NCI-H1048 (cell line): ENCODE measurements around the gene BACE1-AS.
"Not testable (repeated sequence)": the region's sequence is repeated elsewhere in the genome, so short reads cannot be mapped to it uniquely, and the experiment has no call there.

Experiments
- DNase-seq: peaks from one replicate; lab custom pipeline; 2025; lab: John Stamatoyannopoulos, UW

The BACE1-AS gene

DNA sequence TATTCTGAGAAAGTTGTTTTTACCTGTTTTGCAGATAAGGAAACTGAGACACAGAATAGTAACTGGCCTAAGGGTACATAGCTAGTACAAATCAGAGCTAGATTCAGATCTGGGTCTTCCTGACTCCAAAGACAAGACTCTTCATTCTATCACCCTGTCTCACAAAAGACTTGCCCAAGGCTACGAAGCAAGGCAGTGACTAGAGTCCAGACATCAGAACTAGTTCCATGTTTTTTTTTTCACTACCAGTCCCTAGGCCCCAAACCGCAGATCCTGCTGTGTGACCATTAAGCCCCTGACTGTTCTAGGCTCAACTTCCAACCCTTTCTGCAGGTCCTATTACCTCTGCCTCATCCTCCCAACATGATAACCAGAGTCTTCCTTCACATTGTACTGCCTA lies 1.5 kb downstream of the BACE1-AS start:
- DNase-seq = no peak

DNA sequence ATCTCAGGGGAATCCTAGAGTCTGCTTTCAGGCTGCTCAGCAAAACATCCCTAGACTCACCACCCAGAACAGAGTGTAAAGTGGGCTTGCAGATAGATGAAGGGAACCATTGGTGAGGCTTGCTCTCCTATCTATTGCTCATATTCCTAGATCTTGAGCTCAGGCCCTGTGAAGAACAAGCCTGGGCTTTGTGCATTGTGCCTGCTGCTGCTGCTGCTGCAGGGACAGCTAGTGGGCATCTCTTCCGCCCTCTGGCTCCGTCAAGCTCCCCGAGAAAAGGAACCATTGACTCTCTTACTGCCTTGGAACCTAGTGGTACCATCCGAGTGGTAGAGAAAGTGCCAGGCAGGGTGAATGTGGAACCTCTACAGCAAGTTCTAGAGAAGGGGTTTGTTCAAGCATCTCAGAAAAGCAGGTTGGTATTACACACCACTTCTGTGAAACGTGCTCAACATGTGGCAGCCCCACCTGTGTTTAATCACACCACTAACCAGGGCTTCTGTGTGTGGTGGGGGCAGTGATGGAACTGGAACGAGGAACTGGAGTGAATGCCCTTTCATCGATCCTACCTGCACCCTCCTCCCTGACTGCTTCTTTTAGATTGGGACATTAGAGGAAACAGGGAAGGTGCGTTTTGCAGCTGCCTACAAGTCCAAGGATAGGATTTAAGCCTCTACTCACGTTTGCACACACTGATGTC lies 4.4 kb downstream of the BACE1-AS start:
- no peak for DNase-seq

DNA sequence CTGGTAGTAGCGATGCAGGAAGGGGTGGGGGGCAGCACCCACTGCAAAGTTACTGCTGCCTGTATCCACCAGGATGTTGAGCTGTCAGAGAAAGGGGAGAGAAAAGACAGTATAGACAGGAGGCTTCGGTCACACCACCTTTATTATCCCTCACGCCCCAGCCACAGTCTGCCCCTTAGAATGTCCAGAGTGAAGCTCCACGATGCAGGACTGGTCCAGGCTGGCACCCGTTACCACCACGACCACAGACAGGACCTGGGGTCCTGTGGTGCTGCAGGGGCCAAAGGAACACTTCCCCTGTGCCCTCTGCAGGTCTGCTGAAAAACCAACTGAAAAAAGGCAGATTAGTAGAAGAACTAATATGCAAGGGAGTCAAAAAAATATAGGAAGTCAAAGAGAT lies 5.7 kb downstream of the BACE1-AS start:
- DNase-seq = no peak

DNA sequence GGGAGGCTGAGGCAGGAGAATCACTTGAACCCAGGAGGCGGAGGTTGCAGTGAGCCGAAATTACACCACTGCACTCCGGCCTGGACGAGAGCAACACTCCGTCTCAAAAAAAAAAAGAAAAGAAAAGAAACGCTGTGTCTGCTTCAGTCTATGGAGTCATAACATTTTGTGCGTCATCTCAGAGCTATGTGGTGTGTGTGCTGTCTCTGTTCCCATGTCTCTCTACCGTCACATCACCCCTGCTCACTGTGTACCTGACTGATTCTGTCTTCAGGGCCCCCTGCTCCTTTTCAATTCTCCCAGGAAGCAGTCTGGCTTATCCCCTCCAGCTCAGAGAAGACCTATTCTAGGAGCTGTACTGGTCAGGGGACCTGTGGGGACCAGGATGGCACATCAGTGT lies 7.0 kb downstream of the BACE1-AS start:
- no peak for DNase-seq

DNA sequence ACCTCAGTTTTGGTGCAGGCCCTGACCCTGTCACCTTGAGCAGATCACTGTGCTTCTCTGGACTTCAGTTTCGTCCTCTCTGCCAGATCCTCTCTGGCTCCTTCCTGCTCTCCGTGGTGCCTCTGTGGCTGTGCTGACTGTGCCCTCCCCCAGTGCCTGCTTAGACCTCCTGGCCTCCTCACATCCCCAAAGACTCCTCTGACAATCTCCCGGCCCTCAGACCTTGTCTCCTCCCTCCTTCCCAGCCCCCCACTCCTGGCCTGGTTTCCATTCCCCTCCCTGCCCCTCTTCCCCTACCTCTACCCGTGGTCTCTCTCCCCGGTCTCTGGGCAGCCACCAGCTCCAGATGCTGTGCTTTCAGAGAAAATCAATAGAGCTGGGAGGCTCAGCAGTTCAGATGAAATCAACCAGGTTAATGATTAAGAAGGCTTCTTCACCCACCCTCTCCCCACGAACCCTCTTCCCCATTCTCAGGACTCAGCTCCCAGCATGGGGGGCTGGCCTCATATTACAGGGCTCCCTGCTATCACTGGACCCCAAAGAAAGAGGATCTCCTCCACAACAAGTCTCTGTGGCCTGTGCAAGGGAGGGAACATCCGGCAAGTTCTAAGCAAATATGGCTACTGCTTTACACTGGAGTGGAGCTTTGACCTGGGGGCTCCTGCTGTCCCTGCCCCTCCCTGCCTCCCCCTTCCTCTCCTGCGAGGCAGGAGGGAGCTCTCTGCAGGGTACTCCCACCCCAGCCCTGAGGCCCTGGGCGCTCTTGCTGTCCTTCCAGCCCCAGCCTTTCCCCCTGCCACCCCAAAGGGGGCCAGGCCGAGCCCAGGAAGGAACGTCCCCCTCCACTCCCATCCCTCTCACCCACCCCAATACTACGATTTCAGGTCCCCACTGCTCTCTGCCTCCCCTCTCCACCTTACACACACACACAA lies 8.5 kb downstream of the BACE1-AS start:
- no peak for DNase-seq

DNA sequence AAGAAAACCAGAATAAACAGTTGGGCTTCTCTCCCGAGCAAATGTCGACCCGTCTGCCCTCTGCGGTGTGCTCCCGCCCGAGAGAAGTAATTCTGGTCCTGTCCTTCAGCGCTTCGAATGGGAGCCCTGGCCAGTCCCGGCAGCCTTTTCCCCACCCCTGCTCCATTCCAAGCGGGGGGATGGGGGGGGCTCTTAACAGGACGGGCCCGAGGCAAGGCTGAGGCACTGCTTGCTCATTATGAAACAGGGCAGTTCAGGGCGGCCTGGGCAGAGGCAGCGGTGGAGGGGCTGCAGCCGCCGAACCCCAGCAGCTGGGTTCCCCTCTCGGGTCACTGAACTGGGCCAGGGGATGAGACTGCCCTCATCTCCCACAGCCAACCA lies 9.1 kb downstream of the BACE1-AS start:
- no peak for DNase-seq

DNA sequence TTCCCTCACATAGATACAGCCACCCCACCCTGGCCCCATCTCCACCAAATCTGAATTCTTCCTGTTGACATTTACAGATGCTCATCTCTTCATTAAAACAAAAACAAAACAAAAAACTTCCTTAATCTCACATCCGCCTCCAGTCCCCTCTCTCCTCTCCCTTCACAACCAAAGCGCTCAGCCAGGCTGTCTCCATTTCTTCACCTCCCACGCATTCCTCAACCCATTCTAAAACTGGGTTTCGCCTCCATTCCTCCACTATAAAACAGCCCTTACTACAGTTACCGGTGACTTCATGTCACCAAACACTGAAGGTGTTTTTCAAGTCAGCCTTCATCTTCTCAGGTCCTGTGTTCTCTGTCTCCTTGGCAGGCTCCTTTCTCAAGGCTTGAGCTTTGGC lies 9.6 kb downstream of the BACE1-AS start:
- no peak for DNase-seq

DNA sequence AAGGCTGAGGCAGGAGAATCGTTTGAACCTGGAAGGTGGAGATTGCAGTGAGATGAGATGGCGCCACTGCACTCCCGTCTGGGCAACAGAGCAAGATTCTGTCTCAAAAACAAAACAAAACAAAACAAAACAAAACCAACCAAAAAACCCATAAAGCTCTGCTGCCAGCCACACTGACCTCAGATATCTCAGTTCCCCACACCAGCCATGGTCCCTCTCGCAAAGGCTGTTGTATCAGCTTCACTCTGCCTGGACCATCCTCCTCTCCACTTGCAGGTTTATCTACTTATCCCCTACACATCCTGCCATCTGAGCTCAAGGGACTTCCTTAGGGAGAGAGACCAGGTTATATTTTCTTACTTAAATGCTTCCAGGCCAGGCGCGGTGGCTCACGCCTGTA lies 11.1 kb downstream of the BACE1-AS start:
- no peak for DNase-seq

DNA sequence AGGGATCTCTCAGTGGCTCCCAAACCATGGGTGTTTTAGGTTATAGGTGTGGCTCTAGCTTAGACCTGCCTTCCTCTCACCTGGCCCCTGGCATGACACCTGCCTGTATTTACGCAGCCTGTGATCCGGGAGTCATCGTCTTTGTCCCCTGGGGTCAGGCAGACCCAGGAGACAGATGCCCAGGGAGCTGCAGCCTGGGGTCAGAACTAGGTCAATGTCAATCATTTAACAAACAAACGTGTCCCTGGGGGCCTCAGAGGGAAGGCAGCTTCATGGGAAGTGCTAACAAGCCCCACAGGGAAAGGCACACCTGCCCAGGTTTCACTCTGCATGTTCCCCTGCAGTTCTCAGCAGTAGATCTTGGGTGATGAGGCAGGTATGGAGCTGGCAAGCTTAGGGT lies 12.0 kb downstream of the BACE1-AS start:
- no peak for DNase-seq

DNA sequence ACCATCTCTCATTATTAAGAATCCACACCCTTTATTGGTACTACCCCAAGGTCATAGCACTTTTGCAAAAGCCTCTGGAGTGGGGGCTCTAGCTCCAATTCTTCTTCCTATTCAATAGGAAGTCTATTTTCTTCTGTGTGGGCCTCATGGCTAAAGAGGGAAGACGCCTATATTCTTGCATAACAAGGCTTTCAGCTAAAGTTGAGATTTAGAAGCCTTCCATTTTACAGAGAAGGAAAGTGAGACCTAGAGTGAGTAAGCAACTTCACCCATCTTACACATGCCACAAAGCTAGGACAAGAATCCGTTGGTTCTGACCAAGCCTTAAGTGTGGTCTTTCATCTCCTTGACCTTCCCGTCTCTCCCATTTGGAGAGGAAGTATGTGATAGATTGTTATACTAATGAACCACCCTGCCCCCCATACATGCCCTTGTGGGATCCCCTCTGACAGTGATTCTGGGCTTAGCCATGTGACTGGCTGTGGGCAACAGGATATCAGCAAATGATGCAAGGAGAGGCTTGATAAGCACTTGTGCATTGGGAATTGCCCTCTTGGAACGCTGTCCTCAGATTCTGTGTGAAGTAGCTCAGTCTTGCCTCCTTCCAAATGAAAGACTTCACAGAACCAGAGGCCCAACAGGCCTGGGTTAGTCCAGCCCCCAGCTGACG lies 12.6 kb downstream of the BACE1-AS start:
- DNase-seq = no peak

DNA sequence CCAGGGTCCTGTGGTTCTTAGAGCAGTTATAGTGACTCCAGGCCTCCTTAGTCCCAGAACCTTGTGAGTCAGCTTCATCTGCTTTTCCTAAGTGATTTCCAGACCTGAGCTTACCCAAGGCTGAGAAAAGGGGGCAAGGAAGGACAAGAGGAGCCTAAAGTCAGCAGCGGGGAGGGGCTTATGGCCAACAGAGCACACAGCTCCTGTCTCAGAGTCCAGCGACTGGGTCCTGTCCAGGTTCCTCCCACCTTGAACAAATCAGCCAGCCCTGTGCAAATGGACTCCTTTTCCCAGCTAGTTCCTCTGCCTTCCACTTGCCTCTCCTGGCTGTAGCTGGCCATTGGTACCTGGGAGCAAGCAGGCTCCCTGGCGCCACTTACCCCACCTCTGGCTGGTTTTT lies 14.0 kb downstream of the BACE1-AS start:
- DNase-seq = no peak

DNA sequence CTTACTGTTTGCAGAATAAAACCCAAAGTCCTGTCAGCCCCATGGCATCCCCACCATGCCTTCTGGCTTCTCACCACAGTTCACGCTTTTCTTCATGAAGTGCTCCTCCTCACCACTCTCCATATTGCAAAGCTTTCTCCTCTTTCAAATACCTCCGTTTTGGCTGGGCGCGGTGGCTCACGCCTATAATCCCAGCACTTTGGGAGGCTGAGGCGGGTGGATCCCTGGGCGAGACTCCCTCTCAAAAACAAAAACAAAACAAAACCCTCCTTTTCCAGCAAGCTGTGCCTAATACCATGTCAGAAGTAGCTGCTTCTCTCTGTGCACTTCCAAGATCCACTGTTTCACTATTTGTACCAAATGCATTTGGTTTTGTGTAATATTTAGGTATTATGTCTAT lies 18.2 kb downstream of the BACE1-AS start:
- DNase-seq = no peak

DNA sequence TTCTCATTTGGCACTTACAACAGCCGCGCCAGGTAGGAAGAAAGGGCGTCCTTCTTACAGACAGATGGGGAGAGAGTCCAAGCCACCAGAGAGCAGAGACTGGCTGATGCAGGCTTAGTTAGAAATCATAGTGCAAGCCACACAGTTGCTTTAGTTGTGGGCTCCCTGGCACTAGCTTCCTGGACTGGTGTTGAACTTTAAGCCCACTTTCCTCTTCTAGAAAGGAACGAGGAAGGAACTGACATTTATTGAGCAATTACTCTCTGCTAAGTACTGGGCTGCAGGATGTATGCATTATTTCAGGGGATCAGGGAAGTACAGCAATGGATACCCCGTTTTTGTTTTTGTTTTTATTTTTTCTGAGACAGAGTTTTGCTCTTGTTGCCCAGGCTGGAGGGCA lies 21.9 kb downstream of the BACE1-AS start:
- DNase-seq = no peak

DNA sequence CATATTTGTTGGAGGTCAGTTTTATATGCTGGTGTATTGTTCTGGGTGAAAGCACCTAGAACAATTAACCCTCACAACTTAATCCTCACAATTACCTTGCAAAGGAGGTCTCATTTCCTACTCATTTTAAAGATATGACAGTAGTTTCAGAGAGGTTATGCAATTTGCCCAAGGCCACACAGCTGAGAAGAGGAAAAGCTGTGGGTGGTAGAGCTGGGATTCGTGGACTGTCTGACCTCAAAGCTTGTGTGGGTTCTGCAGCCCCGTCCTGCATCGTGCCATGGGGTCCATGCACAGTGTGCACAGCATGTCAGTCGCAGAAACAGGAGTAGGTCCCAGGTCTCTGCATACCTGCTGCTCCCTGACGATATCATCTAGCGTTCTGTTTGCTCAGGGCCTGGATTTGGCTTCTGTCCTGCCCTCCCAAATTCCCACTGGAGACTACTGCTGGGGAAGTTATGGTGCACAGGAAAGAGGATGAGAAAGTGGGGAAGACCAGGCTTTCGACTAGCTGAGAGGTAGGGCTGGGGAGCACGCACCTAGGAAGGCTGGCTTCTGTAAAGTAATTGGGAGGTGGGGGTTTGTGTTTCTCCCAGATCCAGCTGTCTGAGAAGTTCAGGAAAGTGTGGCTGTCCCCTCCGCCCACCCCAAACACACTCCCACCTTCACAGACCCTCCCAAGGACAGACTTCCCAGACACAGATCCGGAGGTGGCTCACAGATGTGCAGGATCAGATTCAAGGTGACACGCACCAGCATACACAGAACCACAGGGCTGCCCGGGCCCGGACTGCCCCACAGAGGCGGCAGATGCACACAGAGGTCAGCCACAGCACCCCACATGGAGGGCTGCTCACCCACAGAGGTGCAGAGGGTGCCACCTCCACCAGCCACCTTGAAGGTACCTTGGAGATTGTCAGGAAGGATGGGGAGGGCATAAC lies 23.0 kb downstream of the BACE1-AS start:
- no peak for DNase-seq

DNA sequence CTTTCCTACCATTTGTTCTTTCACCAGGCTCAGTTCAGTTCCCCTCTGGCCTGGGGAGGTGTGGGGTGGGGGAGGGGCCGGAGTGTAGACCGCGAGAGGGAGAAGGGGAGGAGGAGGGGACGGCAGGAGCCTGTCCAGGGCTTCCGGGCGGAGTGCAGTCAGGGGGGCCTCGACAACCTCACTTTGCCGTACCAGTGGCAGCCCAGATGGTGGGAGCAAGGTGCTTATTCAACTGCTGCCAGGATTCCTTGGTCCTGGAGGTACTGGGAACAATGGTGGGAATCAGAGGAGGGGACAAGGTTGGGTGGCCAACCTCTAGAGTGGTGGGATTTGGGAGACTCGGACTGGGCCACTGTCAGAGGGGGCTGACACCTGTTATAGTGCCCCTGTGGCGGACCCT lies 23.7 kb downstream of the BACE1-AS start:
- no peak for DNase-seq

DNA sequence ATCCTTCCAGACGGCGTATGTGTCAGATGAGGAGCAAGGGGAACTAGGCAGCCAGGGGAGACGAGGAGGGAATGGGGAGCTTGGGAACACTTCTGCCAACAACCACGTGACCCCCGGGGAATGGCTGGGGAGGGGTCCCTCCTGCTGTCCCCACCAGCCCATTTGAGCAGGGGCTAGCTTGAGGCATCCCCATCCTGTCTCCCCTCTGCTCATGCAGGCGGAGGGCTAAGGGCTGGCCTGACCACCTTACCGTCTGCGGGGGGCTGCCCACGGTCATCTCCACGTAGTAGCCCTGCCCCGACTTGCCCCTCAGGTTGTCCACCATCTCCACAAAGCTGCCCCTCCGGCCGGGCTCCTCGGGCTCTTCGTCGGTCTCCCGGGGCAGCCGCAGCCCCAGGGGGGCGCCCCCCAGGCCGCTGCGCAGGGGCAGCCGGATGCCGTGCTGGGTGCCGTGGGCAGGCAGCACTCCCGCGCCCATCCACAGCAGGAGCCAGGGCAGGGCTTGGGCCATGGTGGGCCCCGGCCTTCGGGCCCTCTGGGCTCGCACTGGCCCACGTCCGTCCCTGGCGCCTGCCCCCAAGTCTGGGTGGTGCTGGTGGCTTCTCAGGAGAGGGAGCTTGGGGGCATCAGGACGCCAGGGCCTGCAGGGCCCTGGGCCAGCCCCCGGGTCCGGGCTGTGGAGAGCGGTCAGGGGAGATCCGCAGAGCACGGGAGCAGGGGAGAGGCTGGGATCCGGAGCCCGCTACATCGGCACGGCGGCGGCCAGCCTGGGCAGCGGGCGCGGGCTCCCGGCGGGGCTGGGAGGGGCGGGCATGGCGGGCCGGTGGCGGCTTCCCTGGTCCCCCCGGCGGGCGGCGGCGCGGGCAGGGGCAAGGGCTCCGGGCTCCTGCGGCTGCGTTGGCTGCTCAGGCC lies 24.4 kb downstream of the BACE1-AS start:
- DNase-seq = no peak

DNA sequence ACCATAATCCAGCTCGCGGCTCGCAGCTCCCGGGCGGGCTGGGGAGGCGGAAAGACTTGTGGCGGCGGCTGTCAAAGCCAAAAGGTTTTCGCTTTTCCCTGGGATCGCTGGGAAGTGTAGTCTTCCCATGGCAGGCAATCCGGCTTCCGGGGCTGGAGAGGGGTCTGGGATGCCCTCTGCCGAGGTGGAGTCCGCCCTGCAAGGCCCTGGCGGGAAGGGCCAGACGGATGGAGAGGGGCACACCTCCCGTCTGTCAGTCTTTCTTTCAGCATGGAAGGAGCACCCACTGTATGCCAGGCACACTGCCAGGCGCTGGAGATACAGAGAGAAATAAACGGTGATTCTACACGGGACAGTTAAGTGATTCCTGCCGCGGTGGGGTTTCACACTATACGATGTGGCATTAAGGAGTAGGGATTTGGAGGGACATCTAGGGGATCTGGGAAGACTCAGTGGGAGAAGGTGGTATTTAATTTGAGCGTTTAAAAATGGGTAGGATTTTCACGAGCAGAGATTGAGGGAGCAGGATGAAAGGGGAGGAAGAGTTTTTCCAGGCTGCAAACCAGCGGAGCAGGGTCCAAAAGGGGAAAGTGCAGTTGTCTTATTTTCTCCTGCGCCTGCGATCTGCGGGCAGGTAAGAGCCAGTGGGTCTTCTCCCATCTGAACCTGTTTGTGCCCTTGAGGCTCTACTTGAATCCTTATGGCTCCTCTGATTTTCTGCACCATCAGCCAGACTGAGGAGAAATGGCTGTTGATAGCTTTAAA lies 25.2 kb downstream of the BACE1-AS start, which contains the start of gene BACE1:
BACE1 (minus strand) TSS at position 60 of the 765 bp plus-strand sequence. CDS start 461 bp downstream, outside the sequence.
- DNase-seq = peak; percentile 62

DNA sequence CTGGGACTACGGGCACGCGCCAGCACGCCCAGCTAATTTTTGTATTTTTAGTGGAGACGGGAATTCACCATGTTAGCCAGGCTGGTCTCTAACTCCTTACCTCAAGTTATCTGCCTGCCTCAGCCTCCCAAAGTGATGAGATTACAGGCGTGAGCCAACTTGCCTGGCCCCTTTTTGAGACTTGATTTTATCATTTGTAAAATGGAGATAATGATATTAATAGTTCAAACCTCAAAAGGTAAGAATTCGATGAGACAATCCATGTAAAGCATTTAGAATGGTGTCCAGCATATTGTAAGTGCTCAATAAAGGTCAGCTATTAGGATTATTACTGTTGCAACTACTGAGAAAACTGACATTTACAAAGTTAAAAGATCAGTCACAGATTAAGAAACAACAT lies 27.6 kb downstream of the BACE1-AS start:
- no peak for DNase-seq

DNA sequence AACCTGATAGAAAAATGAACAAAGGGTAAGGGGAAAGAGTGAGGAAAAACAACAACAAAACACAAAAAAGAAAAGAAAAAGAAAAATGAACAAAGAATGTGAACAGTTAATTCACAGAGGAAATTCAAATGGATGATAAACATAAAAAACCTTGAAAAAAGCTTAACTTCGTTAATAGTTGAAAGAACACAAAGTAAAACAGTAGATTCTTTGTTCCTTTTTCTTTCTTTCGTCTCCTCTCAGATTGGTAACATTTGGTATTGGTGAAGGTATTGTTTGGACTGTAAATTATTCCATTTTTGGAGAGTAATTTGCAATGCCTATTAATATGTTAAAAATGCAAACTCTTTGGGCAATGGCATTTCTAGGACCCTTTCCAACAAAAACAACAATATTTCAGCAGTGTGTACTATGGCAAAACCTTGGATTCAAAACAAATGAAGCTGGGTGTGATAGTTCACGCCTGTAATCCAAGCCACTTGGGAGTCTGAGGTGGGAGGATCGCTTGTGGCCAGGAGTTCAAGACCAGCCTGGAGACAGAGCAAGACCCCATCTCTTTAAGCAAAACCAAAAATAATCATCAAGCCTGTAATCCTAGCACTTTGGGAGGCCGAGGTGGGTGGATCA lies 28.2 kb downstream of the BACE1-AS start:
- no peak for DNase-seq

DNA sequence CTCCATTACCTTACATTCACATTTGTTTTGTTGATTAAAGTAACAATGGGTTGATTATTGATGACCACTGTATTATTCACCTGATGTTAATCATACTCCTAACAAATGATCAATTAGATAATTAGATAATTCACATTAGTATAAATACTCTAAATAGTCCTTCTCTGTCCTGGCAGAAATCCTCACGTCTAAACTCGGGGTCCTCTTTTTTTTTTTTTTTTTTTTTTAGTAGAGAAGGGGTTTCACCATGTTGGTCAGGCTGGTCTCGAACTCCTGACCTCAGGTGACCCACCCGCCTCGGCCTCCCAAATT lies 36.1 kb downstream of the BACE1-AS start:
- DNase-seq = not testable (repeated sequence)
